ENCODE results near the gene ARHGAP42. TPM values are rescaled to one million over a fixed set of nuclear protein-coding genes. Genes with fewer than 3 reads are reported as not detected.

ARHGAP42 gene
- total RNA-seq, 1 experiment from 2014 or later = 7.1 TPM

GRCh38 chr11:100752371-100753171, 65.5 kb downstream of the ARHGAP42 start:
- peaks cover 10% of the 10 kb centered on the region for H3K9me3 ChIP-seq (ENCODE audit: control insufficient read depth, insufficient read depth, low read depth, low read length)
- no peak overlapping the region for H3K4me3 ChIP-seq (ENCODE audit: low read depth in 2 of 2, low read length in 2 of 2)
- no peak overlapping the region for H3K27ac ChIP-seq (ENCODE audit: low read length)
- H3K4me1 ChIP-seq (ENCODE audit: control insufficient read depth, insufficient read depth, low read length) = peaks cover 12% of the 10 kb centered on the region
- BruUV-seq (replicated peaks) = no TSS peak
- in situ Hi-C loops (cut with HindIII; ENCODE audit: low pct_unique_long_range_greater_than_20kb, low sequenced_read_pairs) (no loop called here), intact Hi-C loops (cut with micrococcal nuclease; ENCODE audit: unreplicated experiment) (no loop called here)
- POLR2A ChIA-PET = no interaction called here
- H3K36me3 ChIP-seq (ENCODE audit: control insufficient read depth, insufficient read depth, low read length) = no peaks in the 10 kb centered on the region
- peak; percentile 17; the same call in 1 of the 2 replicates for ATAC-seq
- no peaks in the 10 kb centered on the region for H3K27me3 ChIP-seq (ENCODE audit: control insufficient read depth, insufficient read depth, low read length)
- CTCF ChIA-PET = no interaction called here
- no peak for TF ChIP-seq CTCF (IDR thresholded peaks at IDR 0.05)
- DNase-seq (ENCODE audit: low read depth, low spot score) = no peak

DNA sequence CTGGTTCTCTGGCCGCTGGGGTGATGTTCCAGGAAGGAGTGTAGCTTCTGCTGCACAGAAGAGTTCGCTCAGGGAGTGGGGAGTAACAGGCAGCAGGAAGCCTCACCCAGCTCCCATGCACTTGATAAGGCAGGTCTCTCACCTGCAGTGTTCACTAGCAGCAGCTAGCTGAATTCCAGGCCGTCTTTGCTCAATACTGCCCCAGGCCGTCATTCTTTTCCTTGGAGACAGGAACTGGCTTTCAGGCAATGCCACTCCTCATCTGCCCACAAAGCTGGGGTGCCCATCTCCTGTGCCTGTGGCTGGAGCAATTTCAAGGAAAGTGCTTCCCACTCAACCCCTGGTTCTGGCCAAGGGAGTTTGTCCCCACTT, 66.1 kb downstream of the ARHGAP42 start:
- in situ Hi-C loops (cut with HindIII; ENCODE audit: low pct_unique_long_range_greater_than_20kb, low sequenced_read_pairs) = no loop called here
- peak; percentile 55 for ATAC-seq
- no TSS peak for BruUV-seq (replicated peaks)
- POLR2A ChIA-PET = no interaction called here
- peaks cover 10% of the 10 kb centered on the region for H3K9me3 ChIP-seq (ENCODE audit: control insufficient read depth, insufficient read depth, low read depth, low read length)
- no peak for DNase-seq (ENCODE audit: low read depth, low spot score)
- H3K4me1 ChIP-seq (ENCODE audit: control insufficient read depth, insufficient read depth, low read length) = peaks cover 12% of the 10 kb centered on the region
- intact Hi-C loops (cut with micrococcal nuclease; ENCODE audit: unreplicated experiment) = no loop called here
- no peaks in the 10 kb centered on the region for H3K36me3 ChIP-seq (ENCODE audit: control insufficient read depth, insufficient read depth, low read length)
- no peaks in the 10 kb centered on the region for H3K27me3 ChIP-seq (ENCODE audit: control insufficient read depth, insufficient read depth, low read length)
- CTCF ChIA-PET = no interaction called here
- no peak overlapping the region for H3K27ac ChIP-seq (ENCODE audit: low read length)
- H3K4me3 ChIP-seq (ENCODE audit: low read depth in 2 of 2, low read length in 2 of 2) = no peak overlapping the region
- TF ChIP-seq TCF7L2 (IDR thresholded peaks at IDR 0.05; ENCODE audit: low read depth, low read length) (no peak), POLR2AphosphoS5 (IDR thresholded peaks at IDR 0.05; ENCODE audit: low read depth, low read length) (no peak), CTCF (IDR thresholded peaks at IDR 0.05) (no peak), SIN3A (IDR thresholded peaks at IDR 0.05; ENCODE audit: borderline replicate concordance, insufficient read depth, low read depth, low read length) (no peak), REST (IDR thresholded peaks at IDR 0.05; ENCODE audit: insufficient read depth in 1 of 2, low read depth in 2 of 2, low read length in 1 of 2) (no peak)

All from Panc1 (cell line).